ENCODE results near the gene CEP112.

GRCh38 chr17:65978871-65979270, 213.1 kb downstream of the CEP112 start:
- TF ChIP-seq POLR2AphosphoS5 (IDR thresholded peaks at IDR 0.05; ENCODE audit: low read depth, low read length), result no peak
- no peak for TF ChIP-seq POLR2A (IDR thresholded peaks at IDR 0.05; ENCODE audit: low read depth, low read length)
- no peak for TF ChIP-seq TAF1 (IDR thresholded peaks at IDR 0.05; ENCODE audit: low read depth, low read length)
- TF ChIP-seq SPI1 (IDR thresholded peaks at IDR 0.05; ENCODE audit: low read depth, low read length), result no peak
- no peak for TF ChIP-seq PAX5 (IDR thresholded peaks at IDR 0.05; ENCODE audit: insufficient read depth, low read length, severe bottlenecking)
- no peak for TF ChIP-seq POU2F2 (IDR thresholded peaks at IDR 0.05; ENCODE audit: low read depth, low read length)

Data from GM12891 (cell line).